Embryonic facial prominence (tissue), 1 donor: ENCODE measurements around the gene REM2.
A peak's percentile ranks its signal among the peaks of the same experiment; 100 is the strongest.

Source experiments
- DNase-seq: peaks from one replicate; pipeline ENCODE4 v3.0.0-alpha.2; 2016; ENCODE audit errors: extremely low spot score

Gene REM2, protein sequence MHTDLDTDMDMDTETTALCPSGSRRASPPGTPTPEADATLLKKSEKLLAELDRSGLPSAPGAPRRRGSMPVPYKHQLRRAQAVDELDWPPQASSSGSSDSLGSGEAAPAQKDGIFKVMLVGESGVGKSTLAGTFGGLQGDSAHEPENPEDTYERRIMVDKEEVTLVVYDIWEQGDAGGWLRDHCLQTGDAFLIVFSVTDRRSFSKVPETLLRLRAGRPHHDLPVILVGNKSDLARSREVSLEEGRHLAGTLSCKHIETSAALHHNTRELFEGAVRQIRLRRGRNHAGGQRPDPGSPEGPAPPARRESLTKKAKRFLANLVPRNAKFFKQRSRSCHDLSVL

GRCh38 chr14:22883173-22883976 lies at the start of gene REM2:
Gene REM2 (plus strand): TSS chr14:22883222. CDS start chr14:22883288, 66 bp downstream.
- no peak for DNase-seq

GRCh38 chr14:22835505-22835904 lies 47.5 kb upstream of the REM2 start:
- no peak for DNase-seq

- peak; percentile 90 for DNase-seq
These were observed 46.5 kb upstream of the REM2 start, which contains the start of gene MMP14 for GRCh38 chr14:22836301-22837113. Gene MMP14 (plus strand): TSS chr14:22836585. CDS start chr14:22836818, 233 bp downstream.

DNA sequence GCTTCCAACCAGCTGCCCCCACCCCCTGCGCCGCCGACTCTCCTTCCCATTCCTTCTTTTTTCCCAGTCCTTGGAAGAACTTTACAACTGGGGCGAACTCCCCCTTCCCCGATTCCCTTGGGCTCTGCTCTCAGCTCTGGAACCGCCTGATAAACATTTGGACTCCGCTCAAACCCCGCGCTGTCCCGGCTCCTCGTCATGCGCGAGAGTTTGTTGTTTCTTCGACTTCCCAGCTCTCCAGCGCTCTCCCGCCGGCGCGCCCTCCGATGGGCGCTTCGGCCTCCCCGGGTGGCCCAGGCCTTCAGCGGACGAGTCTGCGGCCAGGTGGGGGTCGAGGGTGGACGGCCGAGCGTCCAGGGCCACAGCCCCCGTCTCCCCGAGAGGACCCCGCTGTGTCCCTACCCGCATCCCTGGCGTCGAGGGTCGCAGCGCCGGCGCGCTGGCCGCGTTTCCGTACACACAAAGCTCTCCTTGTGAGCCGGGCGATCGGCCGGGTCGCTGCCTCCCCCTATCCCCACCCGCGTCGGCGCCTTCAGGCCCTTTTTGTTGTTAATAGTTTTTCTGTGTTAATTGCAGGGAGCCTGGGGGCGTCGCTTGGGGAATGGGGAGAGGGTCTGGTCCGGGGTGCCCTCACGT lies 45.8 kb upstream of the REM2 start:
- no peak for DNase-seq

DNA sequence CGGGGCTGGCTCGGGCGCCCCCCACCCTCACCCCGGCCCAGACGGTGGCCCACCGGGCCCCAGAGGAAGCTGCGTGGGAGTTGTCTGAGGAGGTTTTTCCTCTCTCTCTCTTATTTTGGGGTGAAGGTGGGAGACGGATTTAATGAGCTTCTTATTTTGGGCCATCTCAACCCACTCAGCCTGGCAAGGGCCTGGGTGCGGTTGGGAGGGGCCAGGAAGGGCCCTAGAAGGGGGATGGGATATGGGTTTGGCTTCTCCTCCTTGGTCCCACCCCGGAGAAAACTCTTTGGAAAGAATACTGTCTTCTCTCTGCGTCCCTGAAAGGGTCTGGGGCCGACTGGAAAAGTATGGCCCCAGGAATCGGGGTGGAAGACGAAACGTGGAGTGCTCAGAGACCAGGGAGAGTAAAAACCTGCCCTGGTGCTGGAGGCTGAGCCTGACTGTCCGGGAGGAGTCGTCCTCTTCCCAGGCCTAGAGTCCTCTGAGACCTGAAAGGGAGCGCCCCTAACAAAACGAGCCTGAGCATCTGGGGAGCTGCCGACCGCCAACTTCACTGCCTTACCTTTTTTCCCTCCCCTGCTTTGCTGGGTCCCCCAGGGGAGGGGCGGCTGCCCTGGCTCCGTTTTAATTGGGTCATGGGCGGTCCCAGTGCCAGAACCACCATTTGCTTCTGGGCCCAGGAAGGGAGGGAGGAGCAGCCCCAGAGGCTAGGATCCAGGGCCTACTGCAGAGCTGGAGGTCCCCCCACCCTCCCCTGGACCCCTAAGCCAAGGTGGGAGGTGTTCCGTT lies 45.1 kb upstream of the REM2 start:
- no peak for DNase-seq

GRCh38 chr14:22838631-22839041 lies 44.4 kb upstream of the REM2 start:
- DNase-seq = no peak

DNA sequence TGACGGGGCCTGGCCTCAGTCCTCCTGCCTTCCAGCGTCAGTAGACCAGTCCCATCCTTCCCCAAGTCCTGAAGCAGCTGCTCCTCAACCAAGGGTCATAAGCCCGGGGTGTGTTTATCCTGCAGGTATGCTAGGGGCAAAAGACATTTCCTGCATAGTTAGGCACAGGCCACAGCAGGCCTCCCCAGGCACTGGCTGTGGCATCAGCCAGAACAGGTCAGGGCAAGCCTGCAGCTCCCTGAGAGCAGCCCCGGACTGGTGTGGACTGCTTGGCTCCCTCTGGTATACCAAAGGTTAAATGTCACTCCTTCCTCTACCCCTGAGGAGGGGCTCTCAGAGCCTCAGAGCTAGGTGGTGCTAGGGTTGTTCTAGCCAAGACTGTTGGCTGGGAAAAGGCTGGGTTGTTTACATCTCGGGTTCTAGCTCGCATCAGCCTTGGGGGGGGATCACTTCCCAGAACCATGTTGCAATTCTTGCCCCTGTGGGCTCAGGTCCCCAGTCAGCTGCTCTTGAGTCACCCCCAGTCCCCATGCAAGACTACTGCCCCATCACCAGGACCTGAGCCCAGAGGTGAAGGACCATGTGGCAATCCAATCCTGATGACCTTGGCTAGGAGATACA lies 43.8 kb upstream of the REM2 start:
- no peak for DNase-seq

GRCh38 chr14:22841311-22841710 lies 41.7 kb upstream of the REM2 start:
- no peak for DNase-seq

GRCh38 chr14:22841769-22842168 lies 41.3 kb upstream of the REM2 start:
- DNase-seq = no peak

GRCh38 chr14:22842211-22843122 lies 40.6 kb upstream of the REM2 start:
- no peak for DNase-seq

GRCh38 chr14:22843123-22843925 lies 39.7 kb upstream of the REM2 start:
- no peak for DNase-seq

DNA sequence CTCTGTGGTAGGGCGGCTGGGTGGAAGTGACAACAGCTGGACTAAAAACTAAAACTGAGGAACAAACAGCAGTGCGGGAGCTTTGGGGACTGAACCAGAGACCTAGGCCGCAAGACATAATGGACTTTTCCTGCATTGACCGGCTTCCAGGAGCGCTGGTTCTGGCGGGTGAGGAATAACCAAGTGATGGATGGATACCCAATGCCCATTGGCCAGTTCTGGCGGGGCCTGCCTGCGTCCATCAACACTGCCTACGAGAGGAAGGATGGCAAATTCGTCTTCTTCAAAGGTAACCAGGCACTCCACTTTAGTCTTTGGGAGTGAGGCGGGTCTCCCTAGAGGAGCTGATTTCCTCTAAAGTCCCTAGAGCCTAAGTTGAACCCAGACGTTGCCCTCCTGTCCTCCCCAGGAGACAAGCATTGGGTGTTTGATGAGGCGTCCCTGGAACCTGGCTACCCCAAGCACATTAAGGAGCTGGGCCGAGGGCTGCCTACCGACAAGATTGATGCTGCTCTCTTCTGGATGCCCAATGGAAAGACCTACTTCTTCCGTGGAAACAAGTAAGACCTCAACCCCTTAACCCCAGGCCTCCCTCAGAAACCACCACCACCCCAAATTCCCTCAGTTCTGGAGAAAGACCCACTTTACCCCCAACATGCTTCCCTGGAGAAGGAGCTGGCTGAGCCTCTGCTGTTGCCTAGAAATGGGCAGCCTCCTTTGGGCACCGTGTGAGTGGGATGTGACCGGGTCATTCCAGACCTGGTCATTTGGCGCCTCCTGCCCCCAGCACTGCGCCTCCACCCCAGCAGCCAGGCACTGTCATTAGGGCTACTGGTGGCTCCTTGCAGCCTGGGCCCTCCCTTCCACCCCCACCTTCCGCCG lies 38.6 kb upstream of the REM2 start:
- DNase-seq = no peak

- no peak for DNase-seq
These were observed 38.0 kb upstream of the REM2 start for GRCh38 chr14:22845103-22845394.

- no peak for DNase-seq
These were observed 37.0 kb upstream of the REM2 start for GRCh38 chr14:22845821-22846625.

- no peak for DNase-seq
These were observed 36.2 kb upstream of the REM2 start for GRCh38 chr14:22846811-22847307.

DNA sequence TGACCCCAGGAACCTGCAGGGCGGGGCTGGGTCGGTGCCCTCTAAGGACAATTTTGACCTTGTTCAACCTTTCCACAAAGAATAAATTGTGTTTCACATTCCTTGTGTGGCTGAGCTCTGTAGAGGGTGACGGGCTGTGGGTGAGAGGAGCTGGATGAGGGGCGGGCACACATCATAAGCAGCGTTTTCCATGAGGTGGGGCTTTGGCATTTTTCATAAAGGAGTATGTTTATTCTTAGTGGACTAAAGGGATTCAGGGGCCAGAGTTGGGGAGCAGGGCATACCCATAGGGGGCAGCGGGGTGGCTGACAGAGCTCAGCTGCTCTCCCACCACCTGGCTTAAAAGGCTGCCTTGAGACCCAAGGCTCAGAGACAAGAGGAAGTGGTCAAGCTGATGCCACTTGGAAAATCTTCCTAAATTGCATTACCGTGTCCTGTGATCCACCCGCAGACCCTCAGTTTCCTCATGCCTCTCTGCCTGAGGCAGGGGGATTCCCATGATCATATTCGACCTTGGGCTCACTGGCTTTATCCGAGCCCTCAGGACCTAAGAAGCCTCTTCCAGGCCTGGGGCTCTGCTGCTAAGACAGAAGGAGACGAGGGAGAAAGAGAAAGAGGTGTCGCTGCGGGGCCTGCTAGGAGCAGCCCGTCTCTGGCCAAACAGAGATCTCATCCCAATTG lies 35.2 kb upstream of the REM2 start:
- DNase-seq = no peak
